Activated naive CD4-positive, alpha-beta T cell treated with anti-CD3 and anti-CD28 coated beads, Interleukin-2, amount 50 U/mL, for 72 hours (primary cell): ENCODE measurements around the gene TAF1B. TPM values are rescaled to one million over a fixed set of nuclear protein-coding genes. Genes with fewer than 3 reads are reported as not detected.

ENCODE experiments used
- ATAC-seq, 2 donors: fragments of 150-1000 bp; cut with Tn5 transposase; 2 replicates each; pipeline ENCODE4 v1.10.0; 2021; ENCODE audit warnings: mild to moderate bottlenecking in 2 of 2, moderate library complexity in 2 of 2
- DNase-seq, 2 donors: peaks; one replicate each; pipeline ENCODE4 v3.0.0; 2021 to 2022; ENCODE audit warnings: low spot score in 2 of 2
- H3K27ac Mint-ChIP-seq, 2 donors: one replicate each; pipeline ENCODE4 v1.8.0; 2022; ENCODE audit warnings: mild to moderate bottlenecking in 2 of 2, mixed read lengths in 2 of 2
- H3K36me3 Mint-ChIP-seq, 2 donors: one replicate each; pipeline ENCODE4 v1.8.0; 2022; ENCODE audit warnings: mixed read lengths in 2 of 2
- H3K9me3 Mint-ChIP-seq, 2 donors: one replicate each; pipeline ENCODE4 v1.8.0; 2022; ENCODE audit warnings: mixed read lengths in 2 of 2
- total RNA-seq, 2 donors: library from RNA; stranded (reverse); gene quantifications; one replicate each; pipeline ENCODE4 v1.2.3, GENCODE V29; 2022

Gene TAF1B
- total RNA-seq: 10 to 100 TPM; 22.7 to 28.8 TPM

DNA sequence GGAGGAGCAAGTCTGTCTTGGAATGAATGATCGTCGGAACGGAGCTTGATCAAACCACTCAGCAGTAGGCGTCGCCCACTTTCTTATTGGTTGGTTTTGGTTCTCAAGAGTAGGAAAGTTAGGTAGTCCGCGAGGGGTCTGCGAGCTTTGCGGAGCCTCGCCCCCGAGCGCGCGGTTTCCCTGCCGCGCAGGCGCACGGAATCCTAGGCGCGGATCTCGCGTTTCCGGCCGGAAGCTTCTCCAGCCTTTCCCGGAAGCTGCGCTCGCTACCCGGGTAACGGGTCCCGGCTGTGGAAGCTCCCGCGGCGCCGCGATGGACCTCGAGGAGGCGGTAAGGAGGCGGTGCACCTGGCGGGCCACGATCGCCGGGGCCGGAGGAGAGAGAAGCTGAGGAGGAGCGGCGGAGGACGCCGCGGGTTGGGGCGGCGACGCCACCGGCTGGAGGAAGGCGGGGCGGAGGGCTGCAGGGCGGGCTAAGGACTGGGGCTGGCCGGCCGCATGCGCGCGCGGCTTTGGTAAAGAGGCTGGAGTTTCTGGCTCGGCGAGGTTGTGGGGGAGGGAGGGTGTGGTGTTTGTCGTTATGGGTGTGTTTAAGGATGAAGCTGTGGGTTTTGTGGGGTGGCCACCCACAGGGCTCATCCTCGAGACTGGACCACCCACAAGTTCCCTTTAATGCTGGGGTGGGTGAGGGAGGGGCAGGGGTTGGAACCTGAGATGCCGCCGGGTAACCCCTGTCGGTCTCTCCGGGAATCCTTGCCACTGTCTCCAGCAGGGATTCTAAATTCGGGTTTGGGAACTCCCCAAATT is at the start of gene TAF1B:
Gene TAF1B (plus strand): TSS at position 246 of the 807 bp plus-strand sequence. CDS start 68 bp downstream, at position 314.
- peak within 1 kb of the TSS; percentile 86 to 94 for H3K27ac Mint-ChIP-seq
- peak; percentile 88 for DNase-seq
- H3K36me3 Mint-ChIP-seq: peaks cover 10 to 16% of the 10 kb centered on the region in 2 donors
- ATAC-seq: peak; percentile 88 to 89
- H3K9me3 Mint-ChIP-seq: no peaks in the 10 kb centered on the region

DNA sequence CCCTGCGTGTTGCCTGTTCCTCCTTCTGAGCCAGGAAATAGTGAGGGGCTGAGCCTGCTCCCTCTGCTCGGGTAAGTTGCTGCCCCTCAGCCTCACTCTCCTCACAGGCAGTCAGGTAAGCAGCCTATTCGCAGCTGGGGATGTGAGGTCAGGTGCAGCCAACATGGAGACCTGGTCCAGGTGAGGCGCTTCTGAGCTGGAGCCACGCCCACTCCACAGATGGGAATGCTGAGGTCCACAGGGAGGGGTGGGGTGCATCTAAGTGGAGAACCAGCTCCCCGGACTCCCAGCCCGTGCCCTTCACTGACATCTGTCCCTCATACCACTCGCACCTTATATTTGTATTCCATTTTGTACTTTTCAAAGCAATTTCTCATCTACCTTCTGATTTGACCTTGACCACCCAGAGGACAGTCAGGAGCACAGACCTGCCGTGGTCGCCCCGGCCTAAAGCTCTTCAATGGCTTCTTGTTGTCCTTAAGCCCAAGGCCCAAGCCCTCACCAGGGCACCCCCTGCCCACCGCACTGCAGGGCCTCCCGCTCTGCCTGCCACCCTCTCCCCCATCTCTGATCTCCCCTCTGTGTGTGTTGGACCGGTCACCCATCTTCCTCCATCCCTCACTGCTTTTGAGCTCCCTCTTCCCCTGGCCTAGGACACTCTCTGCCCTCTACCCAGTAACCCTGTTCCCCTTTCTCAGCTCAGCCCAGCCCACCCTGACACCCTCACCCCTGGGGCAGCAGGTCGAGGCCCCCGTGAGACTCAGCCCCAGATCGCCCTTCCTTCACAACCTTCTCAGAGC is 49.2 kb upstream of the TAF1B start:
- ATAC-seq (no peak), DNase-seq (no peak)
- Mint-ChIP-seq H3K9me3 (peaks cover 0 to 4% of the 10 kb centered on the region in 2 donors), H3K36me3 (no peaks in the 10 kb centered on the region), H3K27ac (peak overlapping the region in 1 of 2 donors; percentile 64)

DNA sequence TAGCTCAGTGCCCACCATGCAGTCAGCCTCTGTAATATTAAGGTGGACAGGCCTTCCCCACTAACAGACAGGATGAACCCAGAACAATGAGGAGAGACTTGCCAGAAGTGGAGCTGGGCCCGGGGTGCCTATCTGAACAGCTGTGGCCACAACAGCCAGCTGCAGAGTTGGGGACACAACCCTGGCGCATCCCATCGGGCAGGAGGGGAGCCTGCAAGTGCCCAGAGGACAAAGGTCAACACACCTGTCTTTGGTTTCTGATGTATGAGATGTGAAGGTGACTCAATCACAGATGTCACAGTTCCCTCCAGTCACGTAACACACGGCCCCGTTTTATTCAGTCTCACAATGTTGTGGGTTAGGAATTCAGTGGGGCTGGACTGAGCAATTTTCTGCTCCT is 48.2 kb upstream of the TAF1B start:
- no peak overlapping the region for H3K27ac Mint-ChIP-seq
- no peaks in the 10 kb centered on the region for H3K36me3 Mint-ChIP-seq
- DNase-seq (no peak), ATAC-seq (no peak)
- peaks cover 0 to 4% of the 10 kb centered on the region in 2 donors for H3K9me3 Mint-ChIP-seq

DNA sequence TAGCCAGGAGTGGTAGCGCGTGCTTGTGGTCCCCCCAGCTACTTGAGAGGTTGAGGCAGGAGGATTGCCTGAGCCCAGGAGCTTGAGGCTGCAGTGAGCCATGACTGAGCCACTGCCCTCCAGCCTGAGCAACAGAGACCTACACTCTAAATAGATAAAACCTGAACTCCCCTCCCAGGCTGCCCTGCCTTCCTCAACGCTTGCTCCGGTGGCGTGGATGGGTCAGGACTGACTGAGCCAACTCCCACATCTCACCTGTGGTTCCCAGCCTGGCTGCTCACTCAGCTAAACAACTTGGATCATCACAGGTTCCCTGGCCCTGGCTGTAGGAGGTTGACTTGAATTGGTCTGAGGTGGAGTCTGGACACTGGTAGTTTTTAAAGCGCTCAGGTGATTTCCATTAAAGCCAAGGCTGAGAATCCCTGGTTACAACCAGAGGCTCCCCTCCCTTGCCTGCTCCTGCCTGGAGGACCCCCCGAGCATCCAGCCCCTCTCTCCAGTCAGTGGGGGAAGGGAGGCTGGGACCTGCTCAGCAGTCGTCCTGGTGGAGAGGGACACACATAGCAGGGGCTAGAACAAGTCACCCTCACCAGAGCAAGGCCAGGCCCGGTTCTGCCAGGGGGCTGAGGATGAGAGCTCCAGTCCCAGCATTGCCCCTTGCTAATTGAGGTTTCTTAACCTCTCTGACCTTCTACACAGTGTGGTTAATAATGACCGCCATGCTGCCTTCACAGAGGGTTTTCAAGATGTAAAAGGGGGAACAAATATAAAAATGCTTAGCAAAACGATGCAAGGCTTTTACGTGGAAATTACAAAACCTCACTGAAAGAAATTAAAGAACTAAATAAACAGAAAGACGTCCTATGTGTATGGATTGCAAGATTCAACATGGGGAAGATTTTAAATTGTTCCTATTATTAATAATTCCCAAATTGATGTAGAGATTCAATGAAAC is 46.9 kb upstream of the TAF1B start:
- Mint-ChIP-seq H3K27ac (peak overlapping the region in 1 of 2 donors; percentile 43), H3K36me3 (no peaks in the 10 kb centered on the region), H3K9me3 (peaks cover 0 to 4% of the 10 kb centered on the region in 2 donors)
- ATAC-seq: no peak
- DNase-seq: no peak

DNA sequence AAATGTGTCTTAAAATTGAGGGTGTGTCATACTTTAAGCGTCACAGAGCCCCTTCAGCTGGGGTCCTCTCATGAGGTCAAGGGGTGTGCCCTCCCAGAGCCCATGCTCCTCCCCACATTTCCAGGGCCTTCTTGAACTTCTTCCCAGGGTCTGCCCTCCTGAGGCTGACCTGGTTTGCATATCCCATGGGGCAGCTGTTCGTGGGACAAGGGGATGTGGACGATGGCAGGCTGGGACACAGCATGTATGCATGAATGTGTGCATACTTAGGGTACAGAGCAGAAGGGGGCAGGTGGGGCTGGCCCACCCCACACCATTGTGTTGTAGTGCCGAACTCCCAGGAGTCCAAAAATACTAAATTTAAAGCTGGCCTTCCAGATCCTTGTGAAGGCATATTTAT is 46.2 kb upstream of the TAF1B start:
- ATAC-seq (no peak), DNase-seq (no peak)
- Mint-ChIP-seq H3K36me3 (no peaks in the 10 kb centered on the region), H3K9me3 (peaks cover 0 to 4% of the 10 kb centered on the region in 2 donors), H3K27ac (no peak overlapping the region)

DNA sequence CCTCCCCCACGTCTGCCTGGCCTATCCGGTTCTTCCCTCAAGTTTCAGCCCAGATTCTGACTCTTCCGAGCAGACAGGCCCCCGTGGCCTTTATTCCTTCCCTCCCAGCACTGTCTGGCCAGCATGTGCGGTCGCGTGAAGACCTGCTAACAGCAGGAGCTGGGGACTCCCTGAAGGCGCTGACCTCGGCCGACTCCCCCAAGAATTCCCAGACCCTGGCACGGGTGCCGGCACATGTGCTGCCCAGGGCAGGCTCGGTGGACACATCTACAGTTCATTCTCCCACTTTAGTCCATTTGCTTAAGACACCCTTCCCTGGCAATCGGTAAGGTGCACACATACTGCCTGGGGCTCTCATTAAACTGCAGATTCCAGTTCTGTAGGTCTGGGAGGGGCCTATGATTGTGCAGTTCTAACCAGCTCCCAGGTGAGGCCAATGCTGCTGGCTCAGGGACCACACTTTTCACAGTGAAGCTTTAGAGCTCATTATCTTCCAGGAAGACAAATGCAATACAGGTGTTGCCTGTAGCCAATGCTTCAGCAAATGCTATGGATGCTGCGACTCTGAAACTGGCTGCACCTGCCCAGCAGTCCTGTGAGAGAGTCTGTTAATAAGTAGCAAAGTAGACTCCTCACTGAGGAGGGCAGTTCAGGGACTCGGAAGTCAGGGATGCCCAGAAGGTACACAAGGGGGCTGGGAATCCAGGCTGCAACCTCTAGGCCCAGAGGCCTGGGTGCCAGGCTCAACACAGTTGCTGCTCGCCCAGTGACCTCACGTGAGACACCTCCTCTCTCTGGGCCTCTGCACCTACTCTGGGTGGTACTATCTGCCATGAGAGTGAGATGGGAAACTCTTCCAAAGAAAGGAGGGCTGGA is 45.4 kb upstream of the TAF1B start:
- H3K9me3 Mint-ChIP-seq: peaks cover 0 to 4% of the 10 kb centered on the region in 2 donors
- H3K36me3 Mint-ChIP-seq: no peaks in the 10 kb centered on the region
- DNase-seq (no peak), ATAC-seq (no peak)
- H3K27ac Mint-ChIP-seq: no peak overlapping the region

DNA sequence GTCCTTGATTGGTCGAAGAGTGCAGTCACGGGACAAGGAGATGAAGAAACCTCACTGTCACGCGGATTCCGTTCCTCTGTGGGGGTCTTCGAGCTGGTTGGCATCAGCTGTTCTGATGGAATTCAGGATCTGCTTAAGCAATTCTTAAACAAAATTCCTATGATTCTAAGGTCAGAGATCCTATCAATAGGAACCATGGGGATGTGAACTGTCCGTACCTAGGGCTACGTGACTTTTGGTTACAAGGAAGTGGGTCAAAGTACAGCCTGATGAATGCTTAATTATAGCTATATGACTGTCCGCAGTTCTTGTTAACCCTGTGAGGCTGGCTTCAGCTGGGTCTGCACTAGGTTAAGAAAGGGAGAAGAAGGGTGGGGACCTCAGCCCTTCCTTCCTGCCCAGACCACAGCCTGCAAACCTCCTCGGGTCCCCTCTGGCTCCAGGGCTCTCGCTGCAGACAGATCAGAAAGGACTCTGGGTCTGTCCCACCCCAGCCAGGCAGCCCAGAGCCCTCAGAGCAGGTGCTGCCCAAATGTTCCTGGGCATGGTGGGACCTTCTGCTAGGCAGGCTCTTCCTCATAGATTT is 44.2 kb upstream of the TAF1B start:
- no peaks in the 10 kb centered on the region for H3K9me3 Mint-ChIP-seq
- no peak for ATAC-seq
- no peak for DNase-seq
- peak overlapping the region in 1 of 2 donors; percentile 8 for H3K27ac Mint-ChIP-seq
- H3K36me3 Mint-ChIP-seq: no peaks in the 10 kb centered on the region

DNA sequence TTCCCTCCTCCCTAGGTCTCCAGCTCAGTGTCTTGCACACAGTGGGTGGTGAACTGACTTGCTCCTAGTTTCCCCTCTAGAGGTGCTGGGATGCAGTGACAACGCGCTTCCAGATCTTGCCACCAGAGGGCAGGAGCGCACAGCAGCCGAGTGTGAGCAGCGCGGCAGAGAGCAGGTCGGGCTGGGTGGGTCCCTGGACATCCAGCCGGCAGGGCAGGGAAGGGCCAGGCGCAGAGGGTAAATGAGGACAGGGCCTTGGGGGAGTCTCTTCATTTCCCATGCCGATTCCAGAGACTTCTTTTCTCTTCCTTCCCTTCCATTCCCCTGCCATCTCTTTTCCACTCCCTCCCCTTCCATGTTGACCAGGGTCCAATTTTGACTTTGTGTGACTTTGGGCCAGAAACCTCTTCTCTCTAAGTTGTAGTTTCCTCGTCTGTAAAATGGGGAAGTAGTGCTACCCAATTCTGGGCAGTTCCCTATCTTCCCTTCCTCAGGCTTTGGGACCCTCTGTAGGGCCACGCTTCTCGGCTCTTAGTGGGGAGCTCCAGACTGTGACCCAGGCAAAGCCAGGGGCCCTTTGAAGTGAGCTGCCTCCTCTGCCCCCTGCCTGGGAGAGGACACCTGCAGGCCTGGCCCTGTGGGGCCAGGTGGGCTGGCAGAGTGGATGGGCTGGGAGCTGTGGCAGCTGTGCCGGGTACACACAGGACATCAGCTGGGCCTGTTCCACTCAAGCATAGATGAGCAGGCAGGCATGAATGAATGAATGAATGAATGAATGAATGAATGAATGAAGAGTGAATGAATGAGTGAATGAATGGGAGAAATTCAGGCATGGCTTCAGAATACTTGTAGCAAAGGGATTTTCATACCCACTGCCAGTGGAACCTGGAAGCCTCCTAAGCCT is 43.3 kb upstream of the TAF1B start:
- H3K27ac Mint-ChIP-seq: peak overlapping the region in 1 of 2 donors; percentile 8
- DNase-seq (peak; percentile 83 to 95), ATAC-seq (peak; percentile 94 to 95)
- no peaks in the 10 kb centered on the region for H3K36me3 Mint-ChIP-seq
- no peaks in the 10 kb centered on the region for H3K9me3 Mint-ChIP-seq

DNA sequence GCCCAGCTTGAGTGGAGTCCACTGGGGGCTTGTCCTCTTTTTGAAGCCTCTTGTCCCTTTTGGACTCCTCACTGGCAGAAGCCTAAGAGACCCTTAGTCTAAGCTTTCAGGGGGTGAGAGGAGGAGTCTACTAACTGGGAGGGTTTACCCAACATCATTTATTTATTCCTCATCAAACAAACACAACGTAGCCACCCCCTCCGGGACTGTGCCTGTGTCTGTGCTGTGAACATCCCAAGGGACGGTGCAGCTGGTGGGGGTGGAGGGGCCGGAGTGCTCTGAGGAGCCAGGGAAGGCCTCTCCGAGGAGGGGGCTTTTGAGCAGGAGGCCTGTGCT is 42.7 kb upstream of the TAF1B start:
- DNase-seq: no peak
- H3K9me3 Mint-ChIP-seq: no peaks in the 10 kb centered on the region
- peak overlapping the region in 1 of 2 donors; percentile 8 for H3K27ac Mint-ChIP-seq
- ATAC-seq: no peak
- no peaks in the 10 kb centered on the region for H3K36me3 Mint-ChIP-seq

DNA sequence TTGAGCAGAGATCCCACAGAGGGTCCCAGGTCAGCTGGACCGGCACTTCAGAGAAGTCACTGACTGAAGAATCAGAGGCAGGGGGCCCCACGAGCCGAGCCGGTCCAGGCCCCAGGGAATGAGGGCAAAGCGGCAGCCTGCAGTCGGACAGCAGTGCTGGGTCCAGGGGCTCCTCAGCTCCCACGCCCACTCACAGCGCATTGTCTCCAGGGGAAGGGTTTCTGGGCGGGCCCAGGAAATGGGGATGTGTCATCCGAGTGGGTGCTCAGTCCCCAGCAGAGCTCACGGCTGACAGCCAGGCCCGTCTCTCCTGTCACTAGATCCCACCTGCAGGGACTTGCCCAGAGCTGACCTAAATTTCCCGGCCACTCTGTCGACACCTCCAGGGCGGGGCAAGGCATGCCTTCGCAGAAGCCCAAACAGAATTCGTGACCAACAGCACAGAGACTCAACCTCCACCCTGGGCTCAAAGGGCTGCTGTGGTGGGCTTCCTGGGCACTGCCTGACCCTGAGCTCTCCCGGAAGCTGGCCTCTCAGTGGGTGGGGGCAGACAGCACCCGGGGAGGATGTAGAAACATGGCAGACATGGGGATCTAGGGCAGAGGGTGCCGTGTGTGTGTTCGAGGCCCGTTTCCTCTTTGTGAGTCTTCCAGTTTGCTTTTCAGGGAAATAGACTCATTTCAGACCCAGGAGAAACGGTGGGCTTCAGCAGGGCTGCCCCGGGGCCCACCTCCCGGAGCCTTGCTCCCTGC is 42.1 kb upstream of the TAF1B start:
- Mint-ChIP-seq H3K27ac (no peak overlapping the region), H3K9me3 (no peaks in the 10 kb centered on the region), H3K36me3 (no peaks in the 10 kb centered on the region)
- DNase-seq: no peak
- peak; percentile 27 to 48 for ATAC-seq

DNA sequence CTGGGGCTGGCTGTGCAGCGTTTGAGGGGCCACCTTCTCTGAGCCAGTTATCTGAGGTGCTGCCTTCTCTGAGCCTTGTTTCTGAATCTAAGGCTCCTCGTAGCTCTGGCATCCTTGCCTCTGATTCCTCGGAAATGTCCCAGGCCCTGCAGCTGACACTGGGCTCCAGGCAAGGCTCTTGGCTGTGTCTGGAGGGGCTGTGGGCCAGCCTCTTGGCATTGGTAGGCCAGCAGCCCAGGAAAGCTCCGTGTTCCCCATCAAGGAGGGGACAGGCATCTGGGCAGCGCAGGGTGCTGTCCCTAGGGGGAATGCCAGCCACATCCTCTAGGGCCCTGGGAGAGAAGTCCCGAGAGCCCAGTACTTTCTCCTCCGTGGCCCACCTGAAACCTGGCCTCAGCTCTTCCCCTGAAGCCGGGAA is 40.7 kb upstream of the TAF1B start:
- Mint-ChIP-seq H3K27ac (no peak overlapping the region), H3K36me3 (no peaks in the 10 kb centered on the region), H3K9me3 (no peaks in the 10 kb centered on the region)
- DNase-seq (peak in 1 of 2 donors; percentile 40), ATAC-seq (no peak)

DNA sequence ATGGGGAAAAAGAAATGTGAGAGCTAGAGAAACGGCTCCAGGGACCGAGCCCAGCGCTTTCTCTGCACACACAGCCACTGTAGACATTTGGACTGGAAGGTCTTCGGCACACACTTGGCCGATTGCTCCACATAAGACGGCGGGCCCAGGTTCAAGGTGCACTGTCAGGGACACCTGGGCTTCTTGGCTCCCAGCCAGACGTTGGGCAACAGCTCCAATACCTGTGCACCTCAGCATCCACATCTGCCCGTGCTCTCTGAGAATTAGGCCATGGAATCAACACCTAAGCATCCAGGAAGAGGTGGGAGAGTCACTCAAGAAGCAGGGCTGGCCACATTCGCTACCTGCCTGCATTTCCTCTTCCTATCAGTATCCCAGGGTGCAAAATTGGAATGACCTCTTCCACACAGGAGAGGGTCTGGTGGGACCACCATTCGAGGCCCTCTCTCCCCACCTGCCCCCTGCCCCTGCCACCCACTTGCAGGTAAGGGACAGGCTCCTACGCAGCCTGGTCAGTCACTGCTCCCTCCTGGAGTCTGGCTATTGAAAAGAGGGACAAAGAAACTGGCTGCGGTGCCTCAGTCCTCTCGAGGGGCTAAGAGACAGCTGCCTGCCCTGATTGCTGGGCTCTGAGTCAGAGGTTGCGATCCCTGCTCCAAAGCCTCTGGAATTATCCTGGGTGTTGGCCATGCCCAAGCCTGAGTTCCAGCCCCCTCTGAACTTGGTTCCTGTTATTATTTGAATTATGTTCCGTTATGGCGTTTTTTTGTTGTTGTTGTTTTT is 40.1 kb upstream of the TAF1B start:
- H3K36me3 Mint-ChIP-seq: no peaks in the 10 kb centered on the region
- DNase-seq (peak in 1 of 2 donors; percentile 25), ATAC-seq (no peak)
- no peak overlapping the region for H3K27ac Mint-ChIP-seq
- H3K9me3 Mint-ChIP-seq: no peaks in the 10 kb centered on the region
